Islet of Langerhans (tissue), 1 donor: ENCODE measurements around the gene SGO2.

Experiments used
- FAIRE-seq: peaks from one replicate; lab custom pipeline; 2011; peaks lifted over from hg19 to GRCh38; lab: Jason Lieb, UNC

SGO2 gene, protein sequence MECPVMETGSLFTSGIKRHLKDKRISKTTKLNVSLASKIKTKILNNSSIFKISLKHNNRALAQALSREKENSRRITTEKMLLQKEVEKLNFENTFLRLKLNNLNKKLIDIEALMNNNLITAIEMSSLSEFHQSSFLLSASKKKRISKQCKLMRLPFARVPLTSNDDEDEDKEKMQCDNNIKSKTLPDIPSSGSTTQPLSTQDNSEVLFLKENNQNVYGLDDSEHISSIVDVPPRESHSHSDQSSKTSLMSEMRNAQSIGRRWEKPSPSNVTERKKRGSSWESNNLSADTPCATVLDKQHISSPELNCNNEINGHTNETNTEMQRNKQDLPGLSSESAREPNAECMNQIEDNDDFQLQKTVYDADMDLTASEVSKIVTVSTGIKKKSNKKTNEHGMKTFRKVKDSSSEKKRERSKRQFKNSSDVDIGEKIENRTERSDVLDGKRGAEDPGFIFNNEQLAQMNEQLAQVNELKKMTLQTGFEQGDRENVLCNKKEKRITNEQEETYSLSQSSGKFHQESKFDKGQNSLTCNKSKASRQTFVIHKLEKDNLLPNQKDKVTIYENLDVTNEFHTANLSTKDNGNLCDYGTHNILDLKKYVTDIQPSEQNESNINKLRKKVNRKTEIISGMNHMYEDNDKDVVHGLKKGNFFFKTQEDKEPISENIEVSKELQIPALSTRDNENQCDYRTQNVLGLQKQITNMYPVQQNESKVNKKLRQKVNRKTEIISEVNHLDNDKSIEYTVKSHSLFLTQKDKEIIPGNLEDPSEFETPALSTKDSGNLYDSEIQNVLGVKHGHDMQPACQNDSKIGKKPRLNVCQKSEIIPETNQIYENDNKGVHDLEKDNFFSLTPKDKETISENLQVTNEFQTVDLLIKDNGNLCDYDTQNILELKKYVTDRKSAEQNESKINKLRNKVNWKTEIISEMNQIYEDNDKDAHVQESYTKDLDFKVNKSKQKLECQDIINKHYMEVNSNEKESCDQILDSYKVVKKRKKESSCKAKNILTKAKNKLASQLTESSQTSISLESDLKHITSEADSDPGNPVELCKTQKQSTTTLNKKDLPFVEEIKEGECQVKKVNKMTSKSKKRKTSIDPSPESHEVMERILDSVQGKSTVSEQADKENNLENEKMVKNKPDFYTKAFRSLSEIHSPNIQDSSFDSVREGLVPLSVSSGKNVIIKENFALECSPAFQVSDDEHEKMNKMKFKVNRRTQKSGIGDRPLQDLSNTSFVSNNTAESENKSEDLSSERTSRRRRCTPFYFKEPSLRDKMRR

DNA sequence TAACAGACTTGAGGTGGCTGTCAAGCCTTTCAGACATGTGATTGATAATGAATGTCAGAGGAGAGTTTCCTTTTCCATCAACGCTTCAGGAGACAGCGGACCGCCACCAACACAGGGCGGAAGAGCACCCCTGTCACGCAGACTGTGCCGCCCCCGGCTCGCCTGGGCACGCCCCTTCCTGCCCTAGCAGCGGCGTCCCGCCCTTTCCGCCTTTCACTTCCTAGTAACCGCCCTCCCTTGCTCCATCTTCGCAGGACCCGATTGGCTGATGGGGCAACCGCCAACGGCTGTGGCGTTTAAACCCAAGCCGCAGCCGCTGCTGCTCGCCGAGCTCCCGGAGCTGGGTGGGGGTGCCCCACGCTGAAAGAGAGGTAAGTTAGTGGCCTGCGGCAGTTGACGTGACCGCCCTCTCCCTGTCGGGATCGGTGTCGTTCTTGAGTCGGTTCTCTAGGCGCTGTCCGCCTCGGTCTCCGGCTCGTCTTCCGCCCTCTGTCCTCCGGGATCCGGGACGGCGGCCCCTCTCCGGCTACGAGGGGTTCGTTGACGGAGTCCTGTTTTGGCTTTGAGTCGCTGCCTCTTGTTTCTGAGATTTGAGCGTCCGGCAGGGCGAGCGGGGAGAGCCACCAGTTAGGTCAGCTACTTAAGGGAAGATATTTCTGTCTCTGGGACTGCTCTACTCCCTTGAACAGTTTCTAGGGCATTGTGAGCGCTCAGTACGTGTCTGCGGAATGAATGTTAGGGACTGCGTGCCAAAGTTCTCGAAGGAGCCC lies at the start of gene SGO2:
TSS of gene SGO2 (plus strand) at position 326 of the 770 bp plus-strand sequence. CDS start 6,769 bp downstream, outside the sequence.
- FAIRE-seq: no peak

DNA sequence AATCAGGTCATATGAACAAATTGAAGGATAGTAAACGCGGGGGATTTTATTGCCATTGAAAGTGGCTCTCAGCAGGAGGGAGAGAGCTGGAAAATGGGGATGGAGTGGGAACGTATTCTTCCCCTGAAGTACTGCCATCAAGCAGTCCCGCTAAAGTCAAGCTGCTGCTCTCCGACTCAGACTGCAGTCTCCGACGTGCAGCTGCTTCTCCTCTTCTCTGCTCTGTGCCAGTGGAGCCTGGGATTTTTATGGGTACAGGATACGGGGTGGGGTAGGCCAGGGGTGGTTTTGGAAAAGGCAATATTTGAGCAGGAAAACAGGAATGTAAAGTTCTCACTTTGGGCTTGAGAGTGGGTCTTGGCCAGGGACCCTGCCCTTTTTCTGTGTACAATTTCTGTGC lies 49.2 kb upstream of the SGO2 start:
- no peak for FAIRE-seq

DNA sequence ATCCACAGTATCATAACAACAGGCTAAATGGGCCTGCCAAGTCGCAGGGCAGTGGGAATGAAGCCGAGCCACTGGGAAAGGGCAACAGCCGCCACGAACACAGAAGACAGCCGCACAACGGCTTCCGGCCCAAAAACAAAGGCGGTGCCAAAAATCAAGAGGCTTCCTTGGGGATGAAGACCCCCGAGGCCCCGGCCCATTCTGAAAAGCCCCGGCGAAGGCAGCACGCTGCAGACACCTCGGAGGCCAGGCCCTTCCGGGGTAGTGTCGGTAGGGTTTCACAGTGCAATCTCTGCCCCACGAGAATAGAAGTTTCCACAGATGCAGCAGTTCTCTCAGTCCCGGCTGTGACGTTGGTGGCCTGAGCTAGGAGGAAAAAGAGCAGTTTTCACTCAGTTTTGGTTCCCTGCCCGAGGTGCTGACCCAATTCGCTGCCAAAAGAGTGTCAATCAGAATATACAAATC lies 48.3 kb upstream of the SGO2 start:
- FAIRE-seq: no peak

DNA sequence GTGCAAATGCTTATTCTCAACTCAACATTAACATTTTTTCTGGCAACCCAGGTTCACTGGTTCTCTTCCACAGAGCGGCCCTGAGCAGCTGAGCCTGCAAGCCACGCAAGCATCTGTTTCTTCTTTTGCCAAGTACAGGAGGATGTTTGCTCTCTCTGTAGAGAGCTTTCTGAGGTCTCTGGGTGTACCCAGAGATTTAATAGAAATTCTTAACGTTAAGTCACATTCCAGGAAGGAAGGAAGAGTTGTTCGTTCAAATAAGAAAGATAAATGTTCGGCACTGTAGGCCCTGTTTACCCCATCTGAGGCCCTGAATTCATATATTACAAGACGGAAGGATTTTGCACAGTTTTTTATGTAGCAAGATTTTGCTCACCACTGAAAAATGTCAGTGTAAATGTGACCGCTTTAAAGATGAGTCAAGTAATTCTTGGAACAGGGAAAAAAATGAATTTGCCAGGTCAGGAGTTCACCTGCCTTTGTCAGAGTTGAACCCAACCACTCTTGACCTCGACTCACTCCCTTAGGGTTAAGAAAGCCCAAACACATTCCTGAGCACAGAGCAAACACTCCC lies 46.2 kb upstream of the SGO2 start:
- no peak for FAIRE-seq

DNA sequence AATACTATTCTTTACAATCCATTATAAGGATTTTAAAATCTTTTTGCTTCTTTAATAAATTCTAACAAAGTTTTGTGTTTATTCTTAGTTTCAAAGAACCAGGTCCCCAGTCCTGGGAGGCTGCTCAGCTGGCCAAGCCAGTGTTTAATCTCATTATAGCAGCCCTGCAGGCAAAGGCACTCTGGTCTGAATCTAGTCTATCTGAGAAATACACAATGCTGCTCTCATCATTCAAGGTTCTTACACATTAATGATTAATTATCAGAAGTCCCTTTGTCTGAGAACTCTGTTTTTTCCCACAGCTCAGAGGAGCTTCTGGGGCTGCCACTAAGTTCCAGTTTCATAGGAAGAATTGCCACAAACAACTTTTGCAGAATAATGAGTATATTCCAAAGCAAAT lies 43.8 kb upstream of the SGO2 start:
- FAIRE-seq: no peak

DNA sequence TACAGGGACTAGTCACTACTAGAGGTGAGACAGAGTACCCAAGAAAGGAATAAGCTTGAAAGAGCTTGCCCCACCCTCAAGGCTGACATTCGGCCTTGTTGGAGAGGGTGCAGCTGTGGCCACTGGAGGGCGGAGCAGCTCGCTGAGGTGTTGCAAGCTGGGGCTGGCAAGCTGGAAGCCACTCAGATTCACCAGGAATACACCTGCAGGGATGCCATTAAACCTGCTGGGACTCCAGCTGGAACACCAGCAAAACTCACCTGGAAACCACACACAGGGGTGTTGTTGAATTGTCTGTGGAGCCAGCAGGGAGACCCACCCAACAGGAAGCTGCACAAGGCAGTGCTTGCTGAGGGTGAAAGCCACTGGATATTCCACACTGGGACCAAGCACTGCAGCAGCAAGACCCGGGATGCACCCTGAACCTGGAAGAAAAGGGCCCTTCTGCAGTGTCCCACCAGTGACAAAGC lies 42.2 kb upstream of the SGO2 start:
- FAIRE-seq: no peak

DNA sequence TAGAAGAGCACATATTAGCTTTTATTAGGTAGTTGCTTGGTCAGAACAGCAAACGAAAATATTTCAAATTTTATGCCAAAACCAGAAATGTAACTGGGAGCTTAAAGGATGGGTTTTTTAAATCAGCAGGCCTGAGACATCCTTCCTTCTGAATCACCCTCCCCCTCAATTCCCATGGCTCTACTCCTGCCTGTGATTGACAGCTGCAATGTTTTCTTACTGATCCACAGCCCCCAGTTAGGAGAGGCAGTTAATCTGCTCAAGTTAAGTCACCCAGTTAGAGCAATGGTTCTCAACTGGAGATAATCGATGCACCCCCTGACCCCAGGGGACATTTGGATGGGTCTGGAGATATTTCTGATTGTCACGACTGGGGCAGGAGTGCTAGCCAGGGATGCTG lies 41.1 kb upstream of the SGO2 start:
- FAIRE-seq: no peak

DNA sequence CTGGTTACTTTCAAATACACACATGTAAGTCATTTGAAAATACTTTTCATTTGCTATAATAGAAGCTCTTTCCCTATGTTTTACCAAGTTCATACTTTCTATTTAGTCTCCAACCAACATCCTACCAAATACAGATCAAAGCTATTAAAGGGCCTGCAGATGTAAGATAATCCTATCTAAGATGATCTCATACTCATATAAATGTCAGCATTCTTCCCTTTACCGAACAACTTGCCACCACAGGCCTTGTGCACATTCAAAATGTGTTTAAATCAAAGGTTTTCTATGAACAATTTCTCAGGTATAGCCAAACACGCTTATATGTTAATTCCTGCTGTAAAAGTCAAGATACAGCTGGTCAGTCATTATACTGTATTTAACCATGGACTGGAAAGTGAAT lies 39.5 kb upstream of the SGO2 start:
- no peak for FAIRE-seq

DNA sequence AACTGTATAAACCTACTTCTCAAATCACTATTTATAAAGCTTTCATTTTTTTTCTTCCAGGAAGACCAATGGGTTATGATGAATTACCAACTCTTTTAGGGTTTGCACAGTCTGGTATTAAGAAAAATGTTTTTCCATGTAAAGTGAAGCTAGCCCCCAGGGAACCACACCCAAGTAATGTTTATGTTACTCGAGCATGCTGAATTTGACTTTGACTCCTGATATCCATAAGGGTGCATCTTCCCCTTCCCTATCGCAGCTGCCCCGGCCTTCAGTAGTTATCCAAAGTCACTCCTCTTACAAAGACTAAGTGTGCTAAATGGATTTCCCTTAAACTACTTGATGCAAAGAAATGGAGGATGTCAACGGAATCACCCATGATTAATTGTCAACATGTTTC lies 37.8 kb upstream of the SGO2 start:
- no peak for FAIRE-seq

DNA sequence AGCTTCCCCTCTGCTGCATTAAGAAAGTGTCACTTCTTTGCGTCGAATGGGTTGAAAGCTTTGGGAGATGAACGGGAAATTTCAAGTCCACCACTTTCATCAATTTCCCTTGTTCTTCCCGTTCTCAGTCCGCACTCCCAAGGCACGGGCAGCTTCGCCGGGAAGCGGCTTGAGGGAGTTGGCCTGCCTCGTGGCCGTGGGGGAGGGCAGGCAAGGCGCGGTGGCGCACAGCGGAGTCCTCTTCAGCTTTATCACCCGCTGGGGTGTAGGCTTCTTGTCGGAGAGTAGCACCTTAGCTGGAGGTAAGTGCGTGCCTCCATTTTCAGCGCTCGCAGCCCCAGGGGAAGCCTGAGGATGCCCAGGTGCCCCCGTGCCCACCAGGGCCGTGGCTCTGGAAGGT lies 36.0 kb upstream of the SGO2 start:
- no peak for FAIRE-seq

DNA sequence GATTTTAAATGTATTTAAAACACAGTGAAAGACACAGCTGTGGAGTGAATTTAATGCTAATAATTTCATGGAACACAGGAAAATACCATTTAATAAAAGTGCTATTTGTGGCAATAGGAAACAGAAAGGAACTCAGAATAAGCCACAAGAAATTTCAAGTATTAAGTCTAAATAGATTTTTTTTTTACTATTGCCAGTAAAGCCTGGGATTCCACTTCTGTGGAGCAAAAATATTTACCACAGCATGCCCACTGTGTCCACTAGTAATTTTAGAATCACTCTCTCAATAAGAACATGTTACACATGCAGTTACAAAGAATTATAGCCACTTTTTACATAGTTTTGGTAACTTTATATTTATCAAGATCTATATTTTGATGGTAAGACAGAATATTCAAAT lies 33.4 kb upstream of the SGO2 start:
- FAIRE-seq: no peak

DNA sequence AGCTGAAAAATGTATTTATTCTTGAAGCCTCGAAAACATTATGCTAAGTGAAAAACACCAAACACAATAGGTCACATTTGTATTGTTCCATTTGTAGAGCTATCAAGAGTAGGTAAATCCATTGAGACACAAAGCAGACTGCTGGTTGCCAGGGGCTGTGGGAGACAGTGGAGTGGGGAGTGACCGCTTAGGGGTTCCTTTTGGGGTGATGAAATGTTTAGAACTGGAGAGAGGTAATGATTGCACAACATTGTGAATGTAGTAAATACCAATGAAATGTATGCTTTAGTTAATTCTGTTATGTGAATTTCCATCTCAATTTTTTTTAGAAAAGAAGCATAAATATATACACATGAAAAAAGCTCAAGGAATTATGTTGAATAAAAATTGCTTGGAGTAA lies 32.0 kb upstream of the SGO2 start:
- no peak for FAIRE-seq

DNA sequence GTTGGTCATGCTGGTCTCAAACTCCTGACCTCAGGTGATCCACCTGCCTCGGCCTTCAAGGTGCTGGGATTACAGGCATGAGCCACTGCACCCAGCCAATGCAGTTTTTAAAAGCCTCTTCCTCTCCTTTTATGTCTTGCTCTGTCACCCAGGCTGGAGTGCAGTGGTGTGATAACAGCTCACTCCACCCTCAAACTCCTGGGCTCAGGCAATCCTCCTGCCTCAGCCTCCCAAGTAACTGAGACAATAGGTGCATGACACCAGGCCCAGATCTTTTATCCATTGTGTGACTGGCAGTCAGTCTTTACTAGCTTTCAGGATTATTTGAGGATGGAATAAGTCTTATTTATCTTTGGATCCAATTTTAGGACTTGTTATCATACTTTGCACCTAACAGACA lies 29.3 kb upstream of the SGO2 start:
- FAIRE-seq: no peak

DNA sequence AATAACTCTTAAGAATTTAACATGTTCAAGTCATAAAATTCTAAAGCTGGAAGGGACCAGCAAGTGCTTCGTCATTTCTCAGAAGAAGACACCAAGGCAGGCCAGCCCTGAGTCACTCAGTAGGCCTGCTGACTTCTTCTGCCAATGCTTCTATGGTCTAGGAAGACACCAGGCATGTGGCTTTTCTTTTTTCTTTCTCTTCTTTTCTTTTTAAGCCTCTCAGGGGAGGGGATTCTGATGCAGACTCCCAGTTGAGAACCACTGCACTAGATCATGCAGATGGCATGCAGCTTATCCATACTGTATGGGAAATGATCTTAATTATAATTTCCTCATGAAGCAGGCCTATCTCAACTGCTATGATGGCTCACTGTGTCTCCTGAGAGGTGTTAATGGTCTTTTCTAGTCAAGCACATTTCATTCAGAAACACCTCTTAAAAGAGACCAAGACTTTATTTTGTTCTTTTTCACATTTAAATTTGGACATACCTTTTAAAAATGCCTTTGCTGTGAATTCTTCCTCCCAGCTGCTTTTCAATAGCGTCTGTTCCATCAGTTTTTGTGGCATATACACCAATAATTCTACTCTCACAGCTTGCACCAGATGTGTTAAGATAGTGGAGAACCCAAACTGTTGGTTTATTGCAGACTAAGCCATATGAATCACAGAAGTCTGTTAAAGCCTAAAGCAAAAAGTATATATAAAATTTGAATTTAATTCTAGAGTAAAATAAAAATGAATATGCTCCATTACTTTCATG lies 27.4 kb upstream of the SGO2 start:
- FAIRE-seq: no peak

DNA sequence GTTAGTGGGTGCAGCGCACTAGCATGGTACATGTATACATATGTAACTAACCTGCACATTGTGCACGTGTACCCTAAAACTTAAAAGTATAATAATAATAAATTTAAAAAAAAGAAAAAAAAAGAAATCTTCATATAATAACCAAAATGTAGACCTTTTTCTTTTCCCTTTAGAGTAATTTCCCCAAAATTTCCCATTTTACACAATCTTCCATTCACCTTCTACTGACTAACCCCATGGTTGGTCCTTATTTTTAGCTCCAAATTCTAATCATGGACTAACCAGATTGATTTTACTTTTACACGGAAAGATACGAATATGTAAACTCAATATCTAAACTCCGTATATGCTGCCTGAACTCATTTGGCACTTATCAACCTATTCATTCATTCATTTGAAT lies 23.8 kb upstream of the SGO2 start:
- FAIRE-seq: no peak

DNA sequence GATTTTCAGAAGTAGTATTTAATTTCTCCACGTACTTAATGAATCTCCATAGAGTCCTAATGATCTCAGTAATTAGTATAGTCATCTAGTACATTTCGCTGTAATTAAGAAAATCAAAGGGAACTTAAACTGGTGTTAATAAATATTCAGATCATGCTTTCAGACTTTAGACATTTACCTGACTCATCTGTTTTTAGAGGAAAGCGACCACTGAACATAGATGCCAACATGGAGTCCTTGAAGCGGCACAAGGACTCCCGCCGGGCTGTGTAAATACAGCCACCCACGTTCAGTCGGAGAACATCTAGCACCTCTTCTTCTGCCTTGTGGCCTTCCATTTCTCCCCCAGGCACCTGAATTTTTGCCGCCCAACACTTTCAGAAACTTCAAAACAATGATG lies 19.3 kb upstream of the SGO2 start:
- FAIRE-seq: no peak

DNA sequence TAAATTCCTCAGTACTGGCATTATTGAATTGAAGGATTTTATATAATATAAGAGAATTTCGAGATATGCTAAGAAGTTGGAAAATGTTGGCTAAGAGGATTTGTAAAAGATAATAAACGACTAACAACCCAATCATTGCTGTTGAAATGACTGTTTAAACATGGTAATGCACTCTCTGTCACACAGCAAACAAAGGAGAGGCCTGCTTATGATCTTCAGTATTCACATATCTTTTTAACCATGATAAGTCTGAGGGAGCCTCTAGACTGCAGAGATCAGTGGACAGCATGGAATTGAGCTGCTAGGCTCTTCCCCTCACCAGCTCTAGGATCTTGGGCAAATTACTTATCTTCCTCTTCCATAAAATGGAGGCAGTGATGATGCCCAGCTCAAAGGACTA lies 18.8 kb upstream of the SGO2 start:
- FAIRE-seq: no peak

DNA sequence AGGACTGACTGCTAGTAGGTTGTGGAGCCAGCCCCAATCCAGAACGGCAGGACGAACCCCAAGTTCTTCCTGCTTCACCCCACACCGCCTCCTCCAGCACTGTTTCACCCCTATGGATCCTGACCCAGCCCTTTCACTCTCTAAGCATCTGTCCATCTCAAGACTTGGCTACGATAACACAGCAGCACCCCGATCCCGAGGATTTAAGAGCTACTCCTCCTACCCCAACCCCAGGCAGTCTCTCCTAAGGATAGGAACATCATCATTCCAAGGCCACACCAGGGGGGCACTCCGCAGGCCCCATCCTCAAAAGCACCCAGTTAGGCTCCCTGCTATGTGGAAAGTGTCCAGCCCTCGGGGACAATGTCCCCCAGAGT lies 16.8 kb upstream of the SGO2 start:
- FAIRE-seq: no peak

DNA sequence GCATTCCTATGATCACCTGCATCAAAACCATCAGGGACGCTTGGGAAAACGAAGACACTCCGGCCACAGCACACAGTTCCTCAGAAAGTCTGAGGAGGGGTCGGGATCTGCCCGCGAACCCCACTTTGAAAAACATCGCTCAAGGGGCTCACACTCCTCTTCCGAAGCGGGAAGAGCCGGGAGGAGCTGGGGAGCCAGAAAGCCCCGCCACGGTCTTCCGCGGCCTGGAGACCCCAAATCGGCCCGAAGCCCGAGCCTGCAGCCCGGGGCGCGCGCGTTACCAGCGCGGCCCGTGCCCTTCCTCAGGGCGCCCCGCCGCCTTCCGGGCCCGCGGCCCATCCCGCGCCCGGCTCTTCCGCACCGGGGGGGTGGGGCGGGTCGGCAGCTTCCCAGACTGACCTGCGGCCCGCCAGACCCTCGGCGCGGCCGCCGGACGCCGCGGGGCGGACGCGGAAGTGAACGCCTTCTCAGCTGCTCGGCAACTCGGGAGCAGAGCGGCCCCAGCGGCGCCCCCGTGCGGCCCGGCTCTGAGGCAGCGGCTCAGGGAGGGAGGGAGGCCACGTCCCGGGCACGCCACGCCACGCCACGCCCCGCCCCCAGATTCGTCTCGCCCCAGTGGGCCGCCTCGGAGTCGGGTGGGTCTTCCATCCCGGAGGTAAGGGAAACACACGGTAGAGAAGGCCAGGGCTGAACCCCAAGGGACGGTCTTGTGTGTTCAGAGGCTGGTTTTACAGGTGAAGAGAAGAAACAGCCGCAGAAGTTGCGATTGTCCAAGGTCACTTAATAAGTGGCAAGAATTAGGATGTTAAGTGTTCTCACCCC lies 16.2 kb upstream of the SGO2 start, which contains the start of gene KCTD18:
TSS of gene KCTD18 (minus strand) at position 457 of the 822 bp plus-strand sequence. CDS start 3,052 bp downstream, outside the sequence.
- no peak for FAIRE-seq

DNA sequence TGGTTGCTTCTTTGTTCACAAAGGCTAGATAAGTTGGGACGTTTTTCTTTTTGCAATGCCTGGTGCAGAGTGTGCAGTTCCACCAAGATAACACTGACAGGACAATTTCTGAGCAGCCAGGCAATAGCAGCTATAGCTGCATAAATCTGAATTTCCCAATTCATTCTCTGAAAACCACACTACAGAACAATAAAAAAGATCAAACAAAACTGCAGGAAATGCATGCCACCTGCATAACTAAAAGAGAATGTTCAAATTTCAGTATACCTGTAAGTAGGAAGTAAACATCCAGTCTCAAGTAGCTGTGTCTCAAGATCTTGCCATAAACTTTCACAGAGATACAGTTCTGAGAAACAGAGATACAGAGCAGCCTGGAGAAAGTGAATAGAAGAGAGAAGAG lies 10.9 kb upstream of the SGO2 start:
- FAIRE-seq: no peak
